ENCODE data around the gene KCNK13. TPM values are rescaled to one million over a fixed set of nuclear protein-coding genes. Genes with fewer than 3 reads are reported as not detected.
"Not testable (repeated sequence)": the region's sequence is repeated elsewhere in the genome, so short reads cannot be mapped to it uniquely, and the experiment has no call there.

Gene KCNK13
- polyA plus RNA-seq, 1 of the 3 experiments (the other 2 are of a cell fraction), result not detected

DNA sequence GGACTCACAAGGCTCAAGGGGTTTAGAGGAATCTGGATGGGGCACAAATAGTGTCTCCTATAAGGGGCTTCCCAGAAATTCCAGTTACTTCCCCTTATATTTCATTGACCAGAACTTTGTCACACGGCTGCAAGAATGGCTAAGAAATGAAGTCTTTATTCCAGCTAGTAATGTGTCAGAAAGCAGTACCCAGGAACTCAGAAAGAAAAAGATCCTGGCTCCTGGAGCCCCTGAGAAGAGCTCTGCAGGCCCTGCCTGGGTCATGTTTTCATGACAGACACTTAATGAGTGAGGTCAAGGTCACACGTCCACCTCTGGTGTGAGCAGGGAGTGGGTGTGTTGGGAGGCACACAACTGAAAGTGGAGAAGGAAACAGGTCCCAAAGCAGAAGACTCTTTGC, 17.8 kb downstream of the KCNK13 start:
- TF ChIP-seq TCF12 (IDR thresholded peaks at IDR 0.05), result no peak
- no peak for TF ChIP-seq NFIC (IDR thresholded peaks at IDR 0.05; ENCODE audit: borderline replicate concordance)
- TF ChIP-seq, protein P1, sequence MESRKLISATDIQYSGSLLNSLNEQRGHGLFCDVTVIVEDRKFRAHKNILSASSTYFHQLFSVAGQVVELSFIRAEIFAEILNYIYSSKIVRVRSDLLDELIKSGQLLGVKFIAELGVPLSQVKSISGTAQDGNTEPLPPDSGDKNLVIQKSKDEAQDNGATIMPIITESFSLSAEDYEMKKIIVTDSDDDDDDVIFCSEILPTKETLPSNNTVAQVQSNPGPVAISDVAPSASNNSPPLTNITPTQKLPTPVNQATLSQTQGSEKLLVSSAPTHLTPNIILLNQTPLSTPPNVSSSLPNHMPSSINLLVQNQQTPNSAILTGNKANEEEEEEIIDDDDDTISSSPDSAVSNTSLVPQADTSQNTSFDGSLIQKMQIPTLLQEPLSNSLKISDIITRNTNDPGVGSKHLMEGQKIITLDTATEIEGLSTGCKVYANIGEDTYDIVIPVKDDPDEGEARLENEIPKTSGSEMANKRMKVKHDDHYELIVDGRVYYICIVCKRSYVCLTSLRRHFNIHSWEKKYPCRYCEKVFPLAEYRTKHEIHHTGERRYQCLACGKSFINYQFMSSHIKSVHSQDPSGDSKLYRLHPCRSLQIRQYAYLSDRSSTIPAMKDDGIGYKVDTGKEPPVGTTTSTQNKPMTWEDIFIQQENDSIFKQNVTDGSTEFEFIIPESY (IDR thresholded peaks at IDR 0.05; ENCODE audit: borderline replicate concordance, low read depth), result no peak
- no peak for TF ChIP-seq TEAD4 (IDR thresholded peaks at IDR 0.05; ENCODE audit: borderline replicate concordance, insufficient read depth)
- Histone ChIP-seq H3K27ac (ENCODE audit: low read depth in 2 of 2, low read length in 1 of 2) (no peak overlapping the region), H3K36me3 (replicated peaks in 1 of 2; ENCODE audit: control insufficient read depth in 1 of 2, insufficient read depth in 2 of 2, low read length in 1 of 2) (no peaks in the 10 kb centered on the region), H3F3A (replicated peaks; ENCODE audit: insufficient read depth) (no peaks in the 10 kb centered on the region), H3K9ac (no peak overlapping the region), H3K79me2 (ENCODE audit: insufficient read depth) (no peaks in the 10 kb centered on the region), H3K4me1 (ENCODE audit: control insufficient read depth in 1 of 2, insufficient read depth in 2 of 2, low read depth in 1 of 2, low read length in 1 of 2) (no peaks in the 10 kb centered on the region), H4K20me1 (ENCODE audit: insufficient read depth) (no peaks in the 10 kb centered on the region), H3K4me2 (no peak overlapping the region), H3K9me3 (no peaks in the 10 kb centered on the region), H3K4me3 (ENCODE audit: low read depth in 2 of 2, low read length in 1 of 2) (no peak overlapping the region), H3K27me3 (ENCODE audit: insufficient read depth) (no peaks in the 10 kb centered on the region), H2AFZ (ENCODE audit: low read depth) (no peak overlapping the region), H3K9me2 (no peaks in the 10 kb centered on the region)
- no peak for DNase-seq
- CTCF ChIA-PET, result interaction anchor here (1.3 kb wide), 1 partner anchor 106 kb away, joined by 4 read pairs; no protein-coding TSS in a partner anchor
- POLR2A ChIA-PET, result no interaction called here
- WGBS (ENCODE audit: low lambda C conversion rate), result 37% methylated on average over 2 of the region's 2 CpGs

GRCh38 chr14:90087433-90087832, 25.6 kb downstream of the KCNK13 start:
- H3K9me2 ChIP-seq, result no peaks in the 10 kb centered on the region
- H3K4me2 ChIP-seq, result no peak overlapping the region
- H3K36me3 ChIP-seq (replicated peaks in 1 of 2; ENCODE audit: control insufficient read depth in 1 of 2, insufficient read depth in 2 of 2, low read length in 1 of 2), result no peaks in the 10 kb centered on the region
- 42% methylated on average over 6 of the region's 6 CpGs for WGBS (ENCODE audit: low lambda C conversion rate)
- no peak overlapping the region for H2AFZ ChIP-seq (ENCODE audit: low read depth)
- no peaks in the 10 kb centered on the region for H3F3A ChIP-seq (replicated peaks; ENCODE audit: insufficient read depth)
- no peaks in the 10 kb centered on the region for H3K79me2 ChIP-seq (ENCODE audit: insufficient read depth)
- no peak overlapping the region for H3K4me3 ChIP-seq (ENCODE audit: low read depth in 2 of 2, low read length in 1 of 2)
- no peaks in the 10 kb centered on the region for H4K20me1 ChIP-seq (ENCODE audit: insufficient read depth)
- ChIA-PET CTCF (no interaction called here), POLR2A (no interaction called here)
- no peak overlapping the region for H3K27ac ChIP-seq (ENCODE audit: low read depth in 2 of 2, low read length in 1 of 2)
- H3K4me1 ChIP-seq (ENCODE audit: control insufficient read depth in 1 of 2, insufficient read depth in 2 of 2, low read depth in 1 of 2, low read length in 1 of 2), result peaks cover 0 to 3% of the 10 kb centered on the region in 2 experiments; a peak in 1 of 4 replicates
- no peak overlapping the region for H3K9ac ChIP-seq
- no peaks in the 10 kb centered on the region for H3K9me3 ChIP-seq
- H3K27me3 ChIP-seq (ENCODE audit: insufficient read depth), result no peaks in the 10 kb centered on the region; the same call in 1 of the 2 replicates
- no peak for DNase-seq
- no peak for TF ChIP-seq MXI1 (IDR thresholded peaks at IDR 0.05; ENCODE audit: low read depth, low read length)
- TF ChIP-seq EP300 (IDR thresholded peaks at IDR 0.05; ENCODE audit: borderline replicate concordance in 1 of 2, low read depth in 1 of 2, low read length in 1 of 2), result no peak
- no peak for TF ChIP-seq RCOR1 (IDR thresholded peaks at IDR 0.05; ENCODE audit: low read length)

DNA sequence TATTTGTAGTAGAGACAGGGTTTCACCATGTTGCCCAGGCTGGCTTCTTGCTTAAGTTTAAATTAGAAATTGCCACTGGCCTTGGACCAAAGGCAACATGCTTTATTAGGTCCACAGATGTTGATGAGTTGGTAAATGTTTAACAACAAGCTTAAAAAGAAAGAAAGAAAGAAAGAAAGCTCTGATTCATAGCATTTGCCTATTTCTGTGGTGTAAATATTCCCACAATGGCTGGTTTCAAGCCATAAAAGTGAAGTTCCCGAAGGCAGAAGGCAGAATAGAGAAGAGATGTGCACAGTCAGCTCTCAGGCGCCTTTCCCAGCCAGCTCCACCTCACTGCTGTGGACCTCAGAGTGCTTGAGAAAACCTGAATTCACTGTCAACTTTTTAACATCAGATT, 26.4 kb downstream of the KCNK13 start:
- H3K79me2 ChIP-seq (ENCODE audit: insufficient read depth), result no peaks in the 10 kb centered on the region
- H3K9me3 ChIP-seq, result no peaks in the 10 kb centered on the region
- H3K27ac ChIP-seq (ENCODE audit: low read depth in 2 of 2, low read length in 1 of 2), result no peak overlapping the region
- POLR2A ChIA-PET, result no interaction called here
- H3K4me2 ChIP-seq, result no peak overlapping the region
- H3F3A ChIP-seq (replicated peaks; ENCODE audit: insufficient read depth), result no peaks in the 10 kb centered on the region
- no peaks in the 10 kb centered on the region for H4K20me1 ChIP-seq (ENCODE audit: insufficient read depth)
- CTCF ChIA-PET, result no interaction called here
- 23% methylated on average over 2 of the region's 2 CpGs for WGBS (ENCODE audit: low lambda C conversion rate)
- H3K36me3 ChIP-seq (replicated peaks in 1 of 2; ENCODE audit: control insufficient read depth in 1 of 2, insufficient read depth in 2 of 2, low read length in 1 of 2), result no peaks in the 10 kb centered on the region
- H3K9ac ChIP-seq, result no peak overlapping the region
- H3K4me3 ChIP-seq (ENCODE audit: low read depth in 2 of 2, low read length in 1 of 2), result no peak overlapping the region
- H3K9me2 ChIP-seq, result no peaks in the 10 kb centered on the region
- H2AFZ ChIP-seq (ENCODE audit: low read depth), result no peak overlapping the region
- no peak for DNase-seq
- H3K27me3 ChIP-seq (ENCODE audit: insufficient read depth), result no peaks in the 10 kb centered on the region; the same call in 1 of the 2 replicates
- H3K4me1 ChIP-seq (ENCODE audit: control insufficient read depth in 1 of 2, insufficient read depth in 2 of 2, low read depth in 1 of 2, low read length in 1 of 2), result peaks cover 0 to 3% of the 10 kb centered on the region in 2 experiments; a peak in 1 of 4 replicates
- TF ChIP-seq EP300 (IDR thresholded peaks at IDR 0.05; ENCODE audit: borderline replicate concordance in 1 of 2, low read depth in 1 of 2, low read length in 1 of 2), result no peak
- no peak for TF ChIP-seq JUND (IDR thresholded peaks at IDR 0.05)
- TF ChIP-seq MEF2A (IDR thresholded peaks at IDR 0.05; ENCODE audit: borderline replicate concordance, low read depth), result no peak
- no peak for TF ChIP-seq SIN3A (IDR thresholded peaks at IDR 0.05; ENCODE audit: borderline replicate concordance, low read depth, low read length)
- TF ChIP-seq MXI1 (IDR thresholded peaks at IDR 0.05; ENCODE audit: low read depth, low read length), result no peak
- no peak for TF ChIP-seq EZH2phosphoT487 (IDR thresholded peaks at IDR 0.05; ENCODE audit: borderline replicate concordance, low read depth)
- no peak for TF ChIP-seq TAF1 (IDR thresholded peaks at IDR 0.05; ENCODE audit: borderline replicate concordance, low read depth, low read length)

DNA sequence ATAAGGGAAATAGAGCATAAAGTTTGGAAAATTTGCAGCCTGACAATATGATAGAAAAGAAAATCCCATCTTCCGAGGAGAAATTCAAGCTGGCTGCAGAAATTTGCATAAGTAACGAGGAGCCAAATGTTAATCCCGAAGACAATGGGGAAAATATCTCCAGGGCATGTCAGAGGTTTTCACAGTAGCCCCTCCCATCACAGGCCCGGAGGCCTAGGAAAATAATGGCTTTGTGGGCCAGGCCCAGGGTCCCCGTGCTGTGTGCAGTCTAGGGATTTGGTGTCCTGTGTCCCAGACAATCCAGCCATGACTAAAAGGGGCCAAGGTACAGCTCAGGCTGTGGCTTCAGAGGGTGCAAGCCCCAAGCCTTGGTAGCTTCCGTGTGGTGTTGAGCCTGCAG, 27.7 kb downstream of the KCNK13 start:
- H3K4me1 ChIP-seq (ENCODE audit: control insufficient read depth in 1 of 2, insufficient read depth in 2 of 2, low read depth in 1 of 2, low read length in 1 of 2); H2AFZ ChIP-seq (ENCODE audit: low read depth); H3K27me3 ChIP-seq (ENCODE audit: insufficient read depth); POLR2A ChIA-PET; CTCF ChIA-PET; H3K9me2 ChIP-seq; H4K20me1 ChIP-seq (ENCODE audit: insufficient read depth); H3K9me3 ChIP-seq; H3K79me2 ChIP-seq (ENCODE audit: insufficient read depth); H3F3A ChIP-seq (replicated peaks; ENCODE audit: insufficient read depth); H3K4me3 ChIP-seq (ENCODE audit: low read depth in 2 of 2, low read length in 1 of 2); H3K36me3 ChIP-seq (replicated peaks in 1 of 2; ENCODE audit: control insufficient read depth in 1 of 2, insufficient read depth in 2 of 2, low read length in 1 of 2); DNase-seq; H3K4me2 ChIP-seq; H3K9ac ChIP-seq; H3K27ac ChIP-seq (ENCODE audit: low read depth in 2 of 2, low read length in 1 of 2): not testable (repeated sequence)
- WGBS (ENCODE audit: low lambda C conversion rate), result 29% methylated on average over 6 of the region's 6 CpGs

All from SK-N-SH (cell line).